ENCODE measurements around the gene CUX1.

CUX1 gene

DNA sequence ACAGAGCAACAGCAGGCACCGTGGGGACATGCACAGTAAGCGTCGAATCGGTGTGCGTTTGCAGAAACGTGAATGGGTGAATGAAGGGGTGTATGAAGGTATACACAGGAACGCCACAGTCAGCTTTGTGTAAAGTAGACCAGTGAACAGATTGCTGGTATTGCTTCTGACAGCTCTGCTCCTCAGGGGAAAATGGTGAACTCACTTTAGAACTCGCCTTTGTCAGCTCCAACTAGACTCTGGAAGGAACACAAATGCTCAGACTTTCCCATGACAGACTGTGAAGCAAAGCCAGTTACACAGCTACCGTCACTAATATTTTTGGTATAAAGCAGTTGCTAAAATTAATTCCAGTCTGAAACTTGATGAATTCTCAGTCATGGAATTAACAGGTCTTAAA is 78.9 kb downstream of the CUX1 start:
- DNase-seq (ENCODE audit: low read depth) = no peak

DNA sequence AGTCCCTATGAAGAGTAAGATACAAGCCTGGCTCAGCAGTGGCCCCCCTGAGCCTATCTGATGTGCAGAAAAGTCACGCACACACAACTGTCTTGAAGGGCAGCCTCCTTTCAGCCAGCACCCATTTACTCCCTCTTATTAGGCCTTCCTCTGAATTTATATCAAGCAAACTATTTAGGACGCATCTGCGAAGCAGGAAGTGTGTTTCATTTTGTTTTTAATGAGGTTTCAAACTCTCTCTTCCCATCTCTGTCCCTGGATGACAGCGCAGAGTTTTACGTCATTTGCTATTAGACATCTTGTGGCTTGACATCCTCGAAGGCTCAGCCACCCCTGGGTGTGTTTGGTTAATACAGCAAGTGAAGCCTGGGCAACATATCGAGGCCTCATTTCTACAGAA is 79.5 kb downstream of the CUX1 start:
- no peak for DNase-seq (ENCODE audit: low read depth)

DNA sequence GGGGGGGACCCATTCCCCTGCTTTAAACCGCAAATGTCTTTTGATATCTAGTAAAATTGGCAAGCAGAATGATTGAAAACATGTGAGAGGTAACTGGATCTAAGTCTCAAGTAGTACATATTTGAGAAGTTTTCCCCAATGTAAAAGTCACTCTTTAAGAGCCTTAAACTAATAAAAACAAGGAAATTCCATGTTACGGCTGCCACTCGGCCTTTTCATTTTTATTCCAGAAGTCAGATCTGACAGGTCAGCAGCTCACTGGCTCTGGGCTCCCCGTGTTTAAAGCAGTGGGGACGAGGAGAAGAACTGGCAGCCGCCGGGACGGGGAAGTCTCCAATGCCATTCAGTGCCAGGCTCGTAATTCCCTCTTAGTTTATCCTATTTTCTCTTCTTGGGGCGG is 80.7 kb downstream of the CUX1 start:
- DNase-seq (ENCODE audit: low read depth) = no peak

DNA sequence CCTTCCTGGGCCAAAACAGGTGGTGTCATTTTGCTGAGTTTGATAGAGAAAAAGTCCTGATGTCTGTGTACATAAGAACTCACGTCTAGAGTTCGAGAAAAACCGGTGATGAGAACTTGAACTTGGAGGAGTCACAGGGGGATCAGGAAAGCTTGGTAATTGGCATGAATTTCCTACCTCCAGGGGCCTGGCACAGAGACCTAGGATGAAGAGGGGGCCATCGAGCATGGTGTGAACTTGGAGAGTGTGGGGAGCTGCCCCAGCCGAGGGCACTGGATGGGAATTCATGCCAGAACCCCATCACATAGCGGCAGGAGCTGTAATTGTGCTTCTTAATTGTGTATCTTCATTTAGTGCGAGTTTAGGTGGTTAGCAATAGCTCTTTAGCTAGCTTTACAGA is 82.2 kb downstream of the CUX1 start:
- no peak for DNase-seq (ENCODE audit: low read depth)

DNA sequence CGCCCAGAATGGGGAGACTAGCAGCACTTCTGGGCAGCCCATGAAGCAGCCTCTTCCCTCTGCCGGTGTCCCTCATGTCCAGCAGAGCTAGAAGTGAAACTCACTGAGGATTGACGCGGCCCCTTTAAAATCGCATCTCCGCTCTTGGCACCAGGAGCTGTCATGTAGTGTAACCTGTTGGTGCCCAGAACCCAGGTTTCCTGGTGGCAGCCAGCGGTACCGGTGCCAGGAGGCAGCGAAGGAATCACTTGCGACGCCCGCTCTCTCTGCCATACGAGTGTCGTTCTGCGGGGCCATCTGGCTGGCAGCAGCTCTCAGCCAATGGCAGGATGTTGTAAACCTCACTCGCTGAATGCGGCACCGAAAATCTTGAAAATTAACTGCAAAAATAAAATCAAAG is 82.7 kb downstream of the CUX1 start:
- no peak for DNase-seq (ENCODE audit: low read depth)

DNA sequence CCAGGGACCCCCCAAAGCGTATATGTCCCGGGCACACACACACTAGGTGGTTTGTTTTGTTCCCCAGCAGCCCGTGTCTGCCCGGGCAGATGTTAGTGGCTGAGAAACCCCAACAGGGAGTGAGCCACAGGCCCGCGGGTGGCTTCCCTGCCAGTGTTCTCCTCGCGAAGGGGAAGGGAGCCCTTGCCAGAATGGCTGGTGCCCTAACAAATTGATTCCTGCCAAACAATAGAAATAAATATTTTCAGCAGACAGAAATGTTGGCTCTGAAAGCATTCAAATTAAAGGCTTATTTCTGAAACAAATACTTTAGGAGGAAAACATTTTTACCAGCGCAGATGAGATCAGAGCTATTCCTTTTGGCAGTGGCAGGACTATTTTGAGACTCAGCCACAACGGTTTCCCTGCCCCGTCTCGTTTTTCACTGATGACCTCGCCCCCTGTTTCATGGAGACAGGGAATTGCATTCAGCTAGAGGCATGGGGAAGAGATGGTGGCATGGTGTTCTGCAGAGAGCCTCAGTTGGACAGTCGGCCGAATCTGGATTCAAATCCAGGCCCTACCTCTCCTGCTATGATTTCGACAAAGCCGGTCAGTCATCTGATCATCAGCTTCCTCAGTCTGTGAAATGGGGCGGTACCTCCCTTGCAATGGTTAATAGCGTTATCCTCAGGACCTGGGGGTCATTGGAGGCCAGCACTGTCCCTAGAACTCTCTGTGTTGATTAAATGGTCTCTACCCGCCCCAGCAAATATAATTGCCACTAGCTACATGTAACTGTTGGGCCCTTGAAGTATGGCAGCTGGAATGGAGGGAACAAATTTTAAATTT is 84.5 kb downstream of the CUX1 start:
- no peak for DNase-seq (ENCODE audit: low read depth)

DNA sequence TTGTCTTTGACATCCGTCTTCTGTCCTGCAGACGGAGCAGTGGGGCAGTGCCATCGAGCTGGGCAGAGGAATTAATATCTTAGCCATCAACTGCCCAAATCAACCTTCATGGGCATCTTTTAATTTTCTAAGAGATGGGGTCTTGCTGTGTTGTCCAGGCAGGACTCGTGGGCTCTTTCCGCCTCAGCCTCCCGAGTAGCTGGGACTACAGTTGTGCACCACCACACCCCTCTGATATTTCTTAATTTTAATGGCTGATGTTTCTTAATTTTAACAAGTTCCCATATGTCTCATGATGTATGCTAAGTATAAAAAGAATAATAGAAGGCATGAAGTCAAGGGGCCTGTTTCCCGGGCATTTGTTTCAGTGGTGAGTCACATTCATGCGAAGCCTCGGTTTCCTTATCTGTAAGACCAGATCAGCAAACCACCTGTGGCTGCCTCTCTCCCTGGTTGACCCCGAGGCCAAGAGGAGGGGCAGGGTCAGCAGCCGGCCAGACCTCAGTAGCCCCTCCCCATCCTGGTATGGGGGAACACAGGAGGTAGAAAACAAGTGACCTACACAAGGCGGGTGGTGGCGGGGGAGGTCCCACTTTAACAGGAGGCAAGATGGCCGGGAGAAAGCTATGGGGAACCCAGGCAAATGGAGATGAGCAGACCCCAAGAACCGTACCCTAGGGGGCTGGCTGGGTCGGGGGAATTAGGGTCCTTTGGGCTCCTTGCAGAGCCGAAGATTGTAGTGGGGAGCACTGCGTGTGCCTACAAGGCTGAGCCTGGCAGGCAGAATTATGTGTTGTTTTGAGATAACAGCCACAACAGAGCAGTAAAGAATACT is 85.5 kb downstream of the CUX1 start:
- DNase-seq (ENCODE audit: low read depth) = no peak

DNA sequence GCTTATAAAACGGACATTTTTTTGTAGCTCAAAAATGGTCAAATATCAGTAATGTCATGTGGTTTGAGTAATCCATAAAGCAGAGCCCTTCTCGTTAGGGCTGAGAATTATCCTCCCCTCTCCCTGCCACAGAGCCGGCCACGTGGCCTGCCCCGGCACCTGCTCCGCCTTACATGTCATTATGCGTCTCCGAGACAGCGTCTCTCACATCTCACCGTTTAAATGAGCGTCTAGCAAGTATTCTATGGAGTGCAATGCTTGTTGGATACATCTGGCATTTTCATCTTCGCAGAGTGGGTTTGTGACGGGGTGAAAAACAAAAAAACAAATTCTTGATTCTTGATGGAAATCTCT is 86.1 kb downstream of the CUX1 start:
- DNase-seq (ENCODE audit: low read depth) = no peak

DNA sequence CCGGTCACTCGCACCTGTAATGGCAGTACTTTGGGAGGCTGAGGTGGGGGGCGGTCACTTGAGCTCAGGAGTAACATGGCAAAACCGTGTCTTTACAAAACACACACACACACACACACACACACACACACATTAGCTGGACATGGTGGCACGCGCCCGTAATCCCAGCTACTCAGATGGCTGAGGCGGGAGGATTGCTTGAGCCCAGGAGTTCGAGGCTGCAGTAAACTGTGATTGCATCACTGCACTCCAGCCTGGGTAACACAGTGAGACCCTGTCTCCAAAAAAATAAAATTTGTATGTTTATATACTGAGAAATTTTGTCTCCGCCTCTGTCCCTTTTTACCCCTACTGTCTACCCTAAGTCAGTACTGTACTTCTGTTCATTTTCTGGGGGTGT is 86.6 kb downstream of the CUX1 start:
- DNase-seq (ENCODE audit: low read depth) = no peak

DNA sequence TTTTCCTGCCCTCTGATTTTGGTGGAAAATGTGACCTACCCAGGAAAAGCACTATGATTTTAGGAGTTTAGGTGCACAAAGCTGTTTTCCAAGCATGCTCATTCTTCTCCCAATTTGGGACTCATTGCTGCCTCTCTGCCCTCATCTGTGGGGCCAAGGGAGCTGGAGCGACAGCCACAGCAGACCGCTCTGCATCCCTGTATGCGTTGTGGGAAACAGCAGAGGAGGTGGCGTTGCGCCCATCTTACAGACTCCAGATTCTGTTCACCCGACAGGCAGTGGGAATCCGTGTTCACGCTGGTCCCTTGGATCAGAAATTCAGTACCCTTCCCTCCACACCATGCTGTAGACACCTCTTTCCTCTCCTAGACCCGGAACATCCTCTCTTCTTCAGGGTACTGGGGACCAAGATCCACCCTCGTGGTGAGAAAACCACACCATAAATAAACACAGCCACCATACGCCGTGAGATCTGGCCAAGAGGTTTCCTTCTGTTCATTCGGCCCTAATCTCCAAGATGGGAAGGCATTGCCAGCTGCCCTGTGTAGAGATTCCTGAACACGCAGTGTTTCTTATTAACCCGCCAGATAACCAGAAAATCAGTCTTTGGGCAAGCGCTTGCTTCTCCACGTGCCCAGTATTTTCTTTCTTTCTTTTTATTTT is 87.9 kb downstream of the CUX1 start:
- DNase-seq (ENCODE audit: low read depth) = no peak

DNA sequence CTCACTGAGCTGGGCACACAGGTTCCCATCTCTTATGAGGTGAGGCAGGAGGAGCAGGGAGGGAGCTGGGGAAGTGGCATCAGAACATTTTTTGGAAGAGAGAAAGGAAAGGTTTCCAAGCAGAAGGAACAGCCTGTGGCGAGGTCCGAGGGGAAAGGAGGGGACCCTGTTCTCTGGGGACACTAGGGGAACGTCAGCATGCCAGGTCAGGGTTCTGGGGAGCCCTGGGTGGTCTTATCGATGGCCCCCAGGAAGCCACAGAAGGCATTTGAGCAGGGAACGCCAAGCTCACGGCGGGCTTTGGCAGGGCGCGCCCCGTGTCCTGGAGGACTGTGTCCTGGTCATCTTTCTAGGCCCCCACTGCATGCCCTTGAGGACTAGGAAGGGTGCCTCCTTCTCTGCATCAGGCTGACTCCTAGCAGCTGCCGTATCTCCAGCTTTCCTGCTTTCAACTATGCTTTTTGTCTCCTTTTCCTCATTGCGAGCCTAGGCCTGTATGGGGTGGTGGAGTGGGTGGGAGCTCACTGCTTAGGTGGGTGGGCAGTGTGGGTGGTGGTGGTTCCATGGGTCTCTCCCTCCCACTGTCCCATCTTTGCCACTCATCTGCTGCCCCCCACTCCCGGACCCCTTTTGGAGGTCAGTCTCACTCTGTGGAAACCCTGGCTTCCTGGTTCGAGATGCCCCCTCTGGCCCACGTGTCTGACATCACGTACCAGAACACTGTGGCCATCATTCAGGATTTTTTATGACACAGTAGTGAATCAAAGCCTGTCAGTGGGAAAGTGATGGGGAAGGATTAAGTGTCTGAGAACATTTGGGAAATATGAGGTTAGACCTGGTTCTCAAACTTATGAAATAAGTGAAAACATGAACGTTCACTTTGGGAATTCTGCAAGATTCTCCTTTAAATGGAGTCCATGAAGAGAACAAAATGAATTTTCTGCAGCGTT is 89.1 kb downstream of the CUX1 start:
- DNase-seq (ENCODE audit: low read depth) = no peak

DNA sequence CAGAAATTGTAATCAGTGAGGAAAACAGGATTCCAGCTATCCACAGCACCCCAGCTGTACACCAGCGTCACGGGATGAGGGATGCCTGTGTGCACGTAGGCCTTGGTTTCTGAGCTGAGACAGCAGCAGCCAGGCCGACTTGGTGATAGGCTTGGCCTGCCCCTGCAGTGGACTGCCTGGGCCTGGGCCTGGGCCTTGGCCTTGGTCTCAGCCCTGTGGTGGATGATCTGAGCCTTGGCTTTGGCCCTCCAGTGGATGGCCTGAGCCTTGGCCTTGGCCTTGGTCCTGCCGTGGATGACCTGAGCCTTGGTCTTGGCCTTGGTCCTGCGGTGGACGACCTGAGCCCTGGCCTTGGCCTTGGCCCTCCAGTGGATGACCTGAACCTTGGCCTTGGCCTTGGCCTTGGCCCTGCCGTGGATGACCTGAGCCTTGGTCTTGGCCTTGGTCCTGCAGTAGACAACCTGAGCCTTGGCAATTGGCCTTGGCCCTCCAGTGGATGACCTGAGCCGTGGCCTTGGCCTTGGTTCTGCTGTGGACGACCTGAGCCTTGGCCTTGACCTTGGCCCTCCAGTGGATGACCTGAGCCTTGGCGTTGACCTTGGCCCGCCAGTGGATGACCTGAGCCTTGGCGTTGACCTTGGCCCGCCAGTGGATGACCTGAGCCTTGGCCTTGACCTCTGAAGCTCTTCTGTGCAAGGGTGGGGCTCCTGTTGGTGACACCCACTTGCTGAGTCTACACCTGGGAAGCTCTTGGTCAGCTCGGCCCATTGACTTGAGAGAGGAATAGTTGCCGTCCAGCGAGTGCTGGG is 93.8 kb downstream of the CUX1 start:
- no peak for DNase-seq (ENCODE audit: low read depth)

DNA sequence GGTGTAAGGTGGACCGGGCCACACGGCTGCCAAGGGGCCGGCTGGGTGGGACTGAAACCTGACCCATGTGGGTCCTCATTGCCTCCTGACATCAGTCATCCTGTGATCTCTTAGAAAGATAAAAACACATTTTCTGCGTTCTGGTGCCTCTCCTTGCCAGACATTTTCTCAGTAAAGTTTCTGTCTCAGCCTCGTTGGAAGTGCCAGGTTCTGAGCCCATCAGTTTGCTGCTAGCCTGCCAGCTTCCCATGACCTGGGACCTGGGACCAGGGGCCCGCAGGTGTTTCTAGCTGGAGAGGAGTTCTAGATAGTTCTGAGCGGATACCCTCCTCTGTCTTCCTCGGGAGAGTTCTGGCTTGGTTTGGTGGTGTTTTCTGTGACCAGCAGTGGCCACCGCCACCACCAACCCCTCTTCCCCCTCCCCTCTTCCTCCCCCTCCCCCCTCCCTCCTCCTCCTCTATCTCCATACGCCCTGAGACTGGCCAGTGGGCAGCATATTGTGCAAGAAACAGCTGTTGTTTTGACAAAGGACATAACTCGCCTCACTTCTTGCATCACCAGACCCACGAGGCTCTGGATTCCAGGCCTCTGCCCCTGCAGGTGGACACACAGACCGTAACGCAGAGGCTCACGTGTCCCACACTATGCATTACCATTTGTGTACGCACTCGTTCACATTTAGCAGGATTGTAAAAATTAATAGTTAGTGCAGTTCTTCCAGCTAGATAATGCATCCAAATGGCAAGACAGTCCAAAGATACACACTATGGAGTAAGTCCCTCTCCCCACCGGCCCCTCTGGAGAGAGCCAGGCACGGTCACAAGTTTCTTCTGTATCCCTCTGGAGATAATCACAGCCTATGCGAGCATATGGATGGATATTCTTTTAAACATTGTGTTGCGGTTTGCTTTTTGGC is 94.6 kb downstream of the CUX1 start:
- no peak for DNase-seq (ENCODE audit: low read depth)

DNA sequence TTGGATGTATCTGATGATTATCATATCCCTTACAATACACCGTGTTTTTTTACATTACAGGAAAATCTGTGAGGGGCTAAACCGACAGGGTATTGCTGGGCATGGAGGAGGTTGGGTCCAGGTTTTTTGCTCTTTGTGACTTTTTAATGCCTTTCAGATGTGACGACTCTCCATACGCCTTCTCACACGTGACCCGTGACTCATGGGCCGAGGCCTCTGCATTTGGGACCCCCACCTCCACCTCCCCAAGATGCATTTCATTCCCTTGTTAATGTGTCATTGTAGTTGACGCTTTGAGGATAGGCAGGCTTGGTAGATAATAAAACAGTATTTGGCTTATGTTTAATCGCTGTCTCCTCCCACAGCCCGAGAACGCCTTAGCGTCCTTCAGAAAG is 95.3 kb downstream of the CUX1 start:
- no peak for DNase-seq (ENCODE audit: low read depth)

DNA sequence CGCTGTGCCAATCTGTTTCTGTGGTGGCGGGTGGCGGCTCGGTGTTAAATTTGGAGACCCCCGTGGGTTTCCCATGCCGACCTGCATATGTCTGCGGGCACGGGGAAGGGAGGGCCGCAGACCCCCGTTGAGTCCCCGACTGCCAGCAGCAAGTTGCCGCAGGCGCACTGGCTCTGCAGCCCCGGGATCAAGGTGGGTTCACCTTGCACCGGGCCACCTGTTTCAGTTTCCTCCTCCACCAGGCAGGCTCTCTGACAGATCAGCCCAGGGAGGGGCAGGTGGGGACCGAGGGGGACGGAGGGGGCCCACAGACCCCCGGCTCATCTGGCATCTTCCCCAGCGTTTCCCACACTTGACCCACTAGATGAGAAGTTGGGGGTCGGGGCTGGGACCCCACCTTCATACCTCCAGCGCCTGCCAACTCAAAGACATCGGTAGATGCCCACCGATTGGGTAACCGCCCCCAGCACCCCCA is 95.9 kb downstream of the CUX1 start:
- no peak for DNase-seq (ENCODE audit: low read depth)

DNA sequence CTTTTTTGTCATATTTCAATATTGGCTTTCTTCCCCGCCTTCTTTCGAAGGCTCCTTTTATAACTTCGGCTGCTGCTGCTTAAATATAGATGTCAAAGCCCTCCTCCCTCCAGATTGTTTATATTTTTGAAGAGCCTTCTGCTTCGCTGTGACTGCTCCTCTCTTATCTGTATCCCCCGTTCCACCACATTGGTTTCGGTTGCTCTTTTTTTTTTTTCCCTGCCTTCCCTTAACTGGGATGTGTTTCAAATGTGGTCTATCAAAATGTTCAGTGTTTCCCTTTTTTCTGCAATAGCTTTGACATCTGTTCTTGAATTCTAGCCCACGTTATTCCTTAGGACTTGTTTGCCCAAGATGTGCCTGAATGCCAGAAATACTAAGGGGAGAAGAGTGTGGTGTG is 96.4 kb downstream of the CUX1 start:
- no peak for DNase-seq (ENCODE audit: low read depth)

DNA sequence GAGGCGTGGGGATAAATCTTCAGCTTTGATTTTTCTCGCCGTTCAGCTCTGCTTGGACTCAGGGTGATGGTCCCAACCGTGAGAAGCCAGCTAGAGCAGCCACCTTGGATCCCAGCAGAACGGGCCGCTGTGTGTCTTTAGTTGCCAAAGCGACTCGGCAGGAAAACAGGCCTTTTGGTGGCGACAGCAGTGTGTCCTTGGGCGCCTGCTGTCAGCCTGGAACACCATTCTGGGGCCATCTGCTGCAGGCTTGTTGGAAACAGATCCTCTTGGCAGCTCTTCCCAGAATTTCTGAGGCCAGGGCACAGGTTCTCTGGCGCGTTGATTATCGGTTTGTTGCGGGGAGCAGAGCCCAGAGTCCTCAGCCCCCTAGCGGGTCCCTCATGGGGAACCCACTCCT is 97.6 kb downstream of the CUX1 start:
- DNase-seq (ENCODE audit: low read depth) = no peak

DNA sequence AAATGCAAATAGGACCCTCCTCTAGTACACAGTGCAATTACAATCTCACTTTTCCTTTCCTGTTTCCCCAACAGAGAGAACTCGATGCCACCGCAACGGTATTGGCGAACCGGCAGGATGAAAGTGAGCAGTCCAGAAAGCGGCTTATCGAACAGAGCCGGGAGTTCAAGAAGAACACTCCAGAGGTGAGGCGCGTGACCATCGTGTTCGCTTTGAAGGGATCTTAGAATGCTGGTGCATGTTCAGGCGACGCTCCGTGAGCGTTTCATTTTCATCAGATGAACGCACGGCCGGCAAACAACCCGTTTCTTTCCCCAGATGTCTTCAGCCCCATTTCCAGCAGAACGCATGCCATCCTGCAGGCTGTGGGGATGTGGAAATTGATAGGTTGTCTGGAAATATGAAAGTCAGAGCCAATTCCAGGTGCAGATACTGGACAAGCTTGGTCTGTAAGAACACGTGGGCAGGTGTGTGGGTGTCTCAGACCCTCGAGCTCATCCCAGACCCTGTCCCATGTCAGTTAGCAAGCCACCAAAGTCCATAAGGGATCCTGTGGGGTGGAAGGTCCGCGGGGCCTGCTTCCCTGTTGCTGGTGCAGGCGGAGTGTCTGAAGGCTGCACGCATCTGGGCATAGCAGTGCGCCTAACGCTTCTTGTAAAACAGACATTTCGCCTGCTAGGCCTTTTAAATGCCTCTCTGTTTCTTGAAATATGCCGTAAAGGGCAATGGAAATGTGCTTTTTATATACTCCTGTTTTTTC is 98.8 kb downstream of the CUX1 start:
- no peak for DNase-seq (ENCODE audit: low read depth)

DNA sequence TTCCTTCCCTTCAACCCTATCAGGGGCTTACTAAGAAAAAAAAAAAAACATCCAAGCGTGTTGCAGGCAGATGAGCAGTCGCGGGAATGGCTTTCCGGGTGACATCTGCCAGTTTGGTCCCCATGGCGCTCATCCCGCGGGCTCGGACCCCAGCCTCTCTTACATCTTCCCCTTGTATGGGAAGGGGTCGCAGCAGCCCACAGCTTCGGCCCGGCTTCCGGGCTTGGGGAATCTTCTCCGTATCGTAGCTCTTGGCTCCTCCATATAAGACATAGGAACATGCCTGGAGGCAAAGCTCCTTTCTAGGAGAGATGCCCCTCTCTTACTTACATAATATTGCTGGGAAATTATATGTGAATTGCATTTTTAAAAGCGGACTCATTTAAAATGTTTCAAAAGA is 99.5 kb downstream of the CUX1 start:
- no peak for DNase-seq (ENCODE audit: low read depth)

Measured in stimulated activated CD8-positive, alpha-beta memory T cell treated with anti-CD3 and anti-CD28 coated beads, Interleukin-12 subunit alpha, Interleukin-12 subunit beta, amount 100 ng/mL, for 1 hour (primary cell).